ENCODE results near the gene SORT1. TPM values are rescaled to one million over a fixed set of nuclear protein-coding genes. Genes with fewer than 3 reads are reported as not detected.
"Not testable (repeated sequence)": the region's sequence is repeated elsewhere in the genome, so short reads cannot be mapped to it uniquely, and the experiment has no call there.

The SORT1 gene
- total RNA-seq, 3 donors from 2014 or later, result 89.8 to 109 (median 107) TPM

DNA sequence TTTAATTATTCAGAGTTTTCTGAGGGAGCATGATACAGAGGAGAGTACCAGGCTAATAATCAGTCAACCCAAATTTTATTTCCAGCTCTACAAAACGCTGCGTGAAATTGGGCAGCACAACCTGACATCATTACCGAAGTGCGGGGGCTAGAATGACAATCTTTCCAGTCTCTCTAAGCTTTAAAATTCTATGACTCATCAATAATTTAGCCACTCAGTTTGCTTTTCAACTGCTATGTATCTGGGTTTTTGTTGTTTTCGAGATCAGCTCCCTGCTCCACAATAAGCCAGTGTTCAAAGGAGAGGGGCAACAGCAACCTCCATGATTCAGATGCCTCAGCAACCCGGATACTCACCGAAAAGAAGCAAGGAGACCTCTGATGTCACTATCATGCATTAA is 13.9 kb downstream of the SORT1 start:
- intact Hi-C loops (cut with DNase I, micrococcal nuclease), result no loop called here
- Histone ChIP-seq H3K4me1 (ENCODE audit: low read depth) (no peaks in the 10 kb centered on the region), H3K36me3 (ENCODE audit: low read depth) (no peaks in the 10 kb centered on the region), H3K9me3 (no peaks in the 10 kb centered on the region), H3K4me3 (no peak overlapping the region)
- DNase-seq (no peak), ATAC-seq (no peak)
- TF ChIP-seq, protein P1, sequence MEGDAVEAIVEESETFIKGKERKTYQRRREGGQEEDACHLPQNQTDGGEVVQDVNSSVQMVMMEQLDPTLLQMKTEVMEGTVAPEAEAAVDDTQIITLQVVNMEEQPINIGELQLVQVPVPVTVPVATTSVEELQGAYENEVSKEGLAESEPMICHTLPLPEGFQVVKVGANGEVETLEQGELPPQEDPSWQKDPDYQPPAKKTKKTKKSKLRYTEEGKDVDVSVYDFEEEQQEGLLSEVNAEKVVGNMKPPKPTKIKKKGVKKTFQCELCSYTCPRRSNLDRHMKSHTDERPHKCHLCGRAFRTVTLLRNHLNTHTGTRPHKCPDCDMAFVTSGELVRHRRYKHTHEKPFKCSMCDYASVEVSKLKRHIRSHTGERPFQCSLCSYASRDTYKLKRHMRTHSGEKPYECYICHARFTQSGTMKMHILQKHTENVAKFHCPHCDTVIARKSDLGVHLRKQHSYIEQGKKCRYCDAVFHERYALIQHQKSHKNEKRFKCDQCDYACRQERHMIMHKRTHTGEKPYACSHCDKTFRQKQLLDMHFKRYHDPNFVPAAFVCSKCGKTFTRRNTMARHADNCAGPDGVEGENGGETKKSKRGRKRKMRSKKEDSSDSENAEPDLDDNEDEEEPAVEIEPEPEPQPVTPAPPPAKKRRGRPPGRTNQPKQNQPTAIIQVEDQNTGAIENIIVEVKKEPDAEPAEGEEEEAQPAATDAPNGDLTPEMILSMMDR (IDR thresholded peaks at IDR 0.05), result no peak

DNA sequence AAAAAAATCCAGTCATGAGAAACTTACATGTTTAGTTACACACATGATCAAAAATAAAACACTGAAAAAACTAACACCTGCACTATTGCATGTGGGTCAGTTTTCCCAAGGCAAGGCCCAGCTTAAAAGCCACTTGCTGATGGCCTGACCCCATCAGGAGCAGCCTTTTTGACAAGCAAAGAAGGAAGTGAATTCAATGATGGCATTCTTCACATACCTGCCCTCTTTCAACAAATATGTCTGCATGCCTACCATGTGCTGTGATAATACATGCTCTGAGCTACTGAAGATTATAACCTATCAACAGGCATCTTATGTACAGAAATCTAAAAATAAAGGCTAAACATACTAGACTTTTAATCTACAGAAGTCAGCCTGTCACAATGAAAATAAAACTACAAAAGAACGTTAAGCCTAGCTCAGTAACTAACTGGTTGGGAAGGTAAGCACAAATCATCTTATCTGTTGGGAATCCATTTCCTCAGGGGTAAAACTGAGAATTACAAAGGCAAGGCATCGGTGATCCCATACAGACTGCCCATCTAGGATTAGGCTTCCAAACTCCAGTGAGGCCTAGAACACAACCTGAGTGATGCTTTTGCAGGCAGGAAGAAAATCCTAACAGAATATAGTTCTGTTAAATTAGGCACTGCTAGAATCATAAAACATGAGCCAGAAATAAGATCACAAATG is 14.5 kb downstream of the SORT1 start:
- TF ChIP-seq, protein P1 (IDR thresholded peaks at IDR 0.05), result no peak
- intact Hi-C loops (cut with DNase I, micrococcal nuclease), result no loop called here
- DNase-seq (no peak), ATAC-seq (no peak)
- H3K36me3 ChIP-seq (ENCODE audit: low read depth), result no peaks in the 10 kb centered on the region
- H3K9me3 ChIP-seq, result no peaks in the 10 kb centered on the region
- H3K4me1 ChIP-seq (ENCODE audit: low read depth), result no peaks in the 10 kb centered on the region
- no peak overlapping the region for H3K4me3 ChIP-seq

GRCh38 chr1:109381573-109381972 is 16.1 kb downstream of the SORT1 start:
- TF ChIP-seq, protein P1 (IDR thresholded peaks at IDR 0.05), result no peak
- Histone ChIP-seq H3K4me1 (ENCODE audit: low read depth) (no peaks in the 10 kb centered on the region), H3K4me3 (no peak overlapping the region), H3K36me3 (ENCODE audit: low read depth) (no peaks in the 10 kb centered on the region), H3K9me3 (no peaks in the 10 kb centered on the region)
- intact Hi-C loops (cut with DNase I, micrococcal nuclease), result no loop called here
- ATAC-seq (peak; percentile 15), DNase-seq (no peak)

DNA sequence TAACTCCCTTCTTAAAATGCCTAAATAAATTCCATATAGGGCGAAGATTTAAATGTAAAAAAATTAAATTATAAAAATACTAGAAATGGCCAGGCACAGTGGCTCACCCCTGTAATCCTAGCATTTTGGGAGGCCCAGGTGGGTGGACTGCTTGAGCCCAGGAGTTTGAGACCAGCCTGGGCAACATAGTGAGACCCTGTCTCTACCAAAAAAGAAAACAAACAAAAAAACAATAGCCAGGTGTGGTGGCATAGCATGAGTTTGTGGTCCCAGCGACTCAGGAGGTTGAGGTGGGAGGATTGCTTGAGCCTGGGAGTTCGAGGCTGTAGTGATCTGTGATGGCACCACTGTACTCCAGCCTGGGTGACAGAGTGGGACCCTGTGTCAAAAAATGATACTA is 17.8 kb downstream of the SORT1 start:
- intact Hi-C loops (cut with DNase I, micrococcal nuclease), result no loop called here
- no peak for DNase-seq
- no peaks in the 10 kb centered on the region for H3K36me3 ChIP-seq (ENCODE audit: low read depth)
- H3K4me3 ChIP-seq, result no peak overlapping the region
- no peaks in the 10 kb centered on the region for H3K4me1 ChIP-seq (ENCODE audit: low read depth)
- H3K9me3 ChIP-seq, result no peaks in the 10 kb centered on the region
- TF ChIP-seq, protein P1 (IDR thresholded peaks at IDR 0.05), result no peak
- no peak for ATAC-seq

- intact Hi-C loops (cut with DNase I, micrococcal nuclease), result no loop called here
- no peak for ATAC-seq
- TF ChIP-seq, protein P1 (IDR thresholded peaks at IDR 0.05), result no peak
These were observed 18.3 kb downstream of the SORT1 start for GRCh38 chr1:109379422-109379821.

DNA sequence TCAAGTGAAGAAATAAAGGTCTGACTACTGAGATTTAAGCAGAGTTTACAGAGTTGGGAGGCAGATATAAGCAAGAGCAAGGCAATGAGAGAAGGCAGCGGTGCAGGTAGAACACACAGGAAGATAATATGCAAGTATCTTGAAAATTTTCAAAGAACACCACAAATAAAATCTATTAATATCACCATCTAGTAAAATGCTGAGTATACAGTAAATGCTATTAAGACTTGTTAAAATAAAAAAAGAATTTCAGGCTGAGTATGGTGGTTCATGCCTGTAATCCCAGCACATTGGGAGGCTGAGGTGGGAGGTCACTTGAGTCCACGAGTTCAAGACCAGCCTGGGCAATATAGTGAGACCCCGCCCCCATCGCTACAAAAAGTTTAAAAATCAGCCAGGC is 20.0 kb downstream of the SORT1 start:
- no peak for ATAC-seq
- Histone ChIP-seq H3K36me3 (ENCODE audit: low read depth) (no peaks in the 10 kb centered on the region), H3K4me1 (ENCODE audit: low read depth) (peaks cover 6% of the 10 kb centered on the region)

More at GRCh38 chr1:109379422-109379821, 18.3 kb downstream of the SORT1 start:
- H3K9me3 ChIP-seq, result no peaks in the 10 kb centered on the region
- no peak overlapping the region for H3K4me3 ChIP-seq
- H3K36me3 ChIP-seq (ENCODE audit: low read depth), result no peaks in the 10 kb centered on the region
- H3K4me1 ChIP-seq (ENCODE audit: low read depth), result no peaks in the 10 kb centered on the region
- no peak for DNase-seq

GRCh38 chr1:109373696-109374095 is 24.0 kb downstream of the SORT1 start:
- ATAC-seq; intact Hi-C loops (cut with DNase I, micrococcal nuclease); H3K4me1 ChIP-seq (ENCODE audit: low read depth): not testable (repeated sequence)

More for the DNA sequence above, 20.0 kb downstream of the SORT1 start:
- H3K9me3 ChIP-seq, result no peaks in the 10 kb centered on the region
- no peak overlapping the region for H3K4me3 ChIP-seq
- TF ChIP-seq, protein P1 (IDR thresholded peaks at IDR 0.05), result no peak
- intact Hi-C loops (cut with DNase I, micrococcal nuclease), result no loop called here
- DNase-seq, result no peak

More at GRCh38 chr1:109373696-109374095, 24.0 kb downstream of the SORT1 start:
- not testable (repeated sequence) for H3K4me3 ChIP-seq; DNase-seq; H3K36me3 ChIP-seq (ENCODE audit: low read depth); H3K9me3 ChIP-seq
